ENCODE results near the gene UTS2R. TPM values are rescaled to one million over a fixed set of nuclear protein-coding genes. Genes with fewer than 3 reads are reported as not detected.

UTS2R gene
- total RNA-seq, 2 donors from 2014 or later = 0.40 TPM; not detected in 1

GRCh38 chr17:82400830-82401229, 29.3 kb downstream of the UTS2R start:
- Histone ChIP-seq H3K27ac (ENCODE audit: low read depth, low read length) (no peak overlapping the region), H3K9ac (ENCODE audit: extremely low read depth, low read length, poor library complexity, severe bottlenecking) (no peak overlapping the region), H3K27me3 (ENCODE audit: control insufficient read depth, insufficient read depth, low read length, poor library complexity, severe bottlenecking) (no peaks in the 10 kb centered on the region), H3K4me3 (ENCODE audit: low read length) (no peak overlapping the region), H3K36me3 (ENCODE audit: control insufficient read depth, insufficient read depth, low read length) (peaks cover 7% of the 10 kb centered on the region), H3K4me1 (ENCODE audit: control insufficient read depth, insufficient read depth, low read length) (no peaks in the 10 kb centered on the region), H3K9me3 (ENCODE audit: control insufficient read depth, low read length) (no peaks in the 10 kb centered on the region)
- H3K36me3 Mint-ChIP-seq (ENCODE audit: low read depth) = peaks cover 17% of the 10 kb centered on the region
- DNase-seq = no peak
- no peaks in the 10 kb centered on the region for H3K27me3 Mint-ChIP-seq (ENCODE audit: insufficient read depth)
- 93 to 99% methylated on average over 15 to 16 of the region's 19 CpGs for WGBS, 2 experiments (ENCODE audit: insufficient coverage in 1 of 2, insufficient read length in 1 of 2)
- H3K4me1 Mint-ChIP-seq = no peaks in the 10 kb centered on the region
- H3K9me3 Mint-ChIP-seq = no peaks in the 10 kb centered on the region
- H3K27ac Mint-ChIP-seq = no peak overlapping the region
- H3K4me3 Mint-ChIP-seq = no peak overlapping the region
- no peak for TF ChIP-seq CTCF (conservative IDR thresholded peaks at IDR 0.05)

GRCh38 chr17:82402865-82403264, 31.3 kb downstream of the UTS2R start:
- no peak overlapping the region for H3K4me3 Mint-ChIP-seq

GRCh38 chr17:82403662-82404660, 32.4 kb downstream of the UTS2R start:
- H3K4me1 ChIP-seq (ENCODE audit: control insufficient read depth, insufficient read depth, low read length) = no peaks in the 10 kb centered on the region
- H3K9ac ChIP-seq (ENCODE audit: extremely low read depth, low read length, poor library complexity, severe bottlenecking) = no peak overlapping the region
- no peak for DNase-seq
- Mint-ChIP-seq H3K4me1 (no peaks in the 10 kb centered on the region), H3K36me3 (ENCODE audit: low read depth) (peaks cover 22% of the 10 kb centered on the region), H3K27ac (no peak overlapping the region), H3K27me3 (ENCODE audit: insufficient read depth) (no peaks in the 10 kb centered on the region), H3K4me3 (no peak overlapping the region), H3K9me3 (no peaks in the 10 kb centered on the region)
- no peaks in the 10 kb centered on the region for H3K27me3 ChIP-seq (ENCODE audit: control insufficient read depth, insufficient read depth, low read length, poor library complexity, severe bottlenecking)
- WGBS, 2 experiments (ENCODE audit: insufficient coverage in 1 of 2, insufficient read length in 1 of 2) = 96 to 98% methylated on average over 41 to 67 of the region's 67 CpGs
- TF ChIP-seq CTCF (conservative IDR thresholded peaks at IDR 0.05) = no peak
- H3K36me3 ChIP-seq (ENCODE audit: control insufficient read depth, insufficient read depth, low read length) = peaks cover 7% of the 10 kb centered on the region
- no peak overlapping the region for H3K27ac ChIP-seq (ENCODE audit: low read depth, low read length)
- H3K9me3 ChIP-seq (ENCODE audit: control insufficient read depth, low read length) = no peaks in the 10 kb centered on the region
- H3K4me3 ChIP-seq (ENCODE audit: low read length) = no peak overlapping the region

More at GRCh38 chr17:82402865-82403264, 31.3 kb downstream of the UTS2R start:
- Histone ChIP-seq H3K27me3 (ENCODE audit: control insufficient read depth, insufficient read depth, low read length, poor library complexity, severe bottlenecking) (no peaks in the 10 kb centered on the region), H3K4me1 (ENCODE audit: control insufficient read depth, insufficient read depth, low read length) (no peaks in the 10 kb centered on the region), H3K4me3 (ENCODE audit: low read length) (no peak overlapping the region), H3K27ac (ENCODE audit: low read depth, low read length) (no peak overlapping the region), H3K36me3 (ENCODE audit: control insufficient read depth, insufficient read depth, low read length) (peaks cover 7% of the 10 kb centered on the region), H3K9ac (ENCODE audit: extremely low read depth, low read length, poor library complexity, severe bottlenecking) (no peak overlapping the region), H3K9me3 (ENCODE audit: control insufficient read depth, low read length) (no peaks in the 10 kb centered on the region)
- no peak for TF ChIP-seq CTCF (conservative IDR thresholded peaks at IDR 0.05)
- Mint-ChIP-seq H3K9me3 (no peaks in the 10 kb centered on the region), H3K36me3 (ENCODE audit: low read depth) (peaks cover 22% of the 10 kb centered on the region), H3K27ac (no peak overlapping the region), H3K27me3 (ENCODE audit: insufficient read depth) (no peaks in the 10 kb centered on the region), H3K4me1 (no peaks in the 10 kb centered on the region)
- no peak for DNase-seq
- WGBS, 2 experiments (ENCODE audit: insufficient coverage in 1 of 2, insufficient read length in 1 of 2) = 92 to 97% methylated on average over 4 to 7 of the region's 7 CpGs
